Inferior parietal cortex (tissue), 1 donor: ENCODE measurements around the gene ZFP36.
A peak's percentile ranks its signal among the peaks of the same experiment; 100 is the strongest.
"Not testable (repeated sequence)": the region's sequence is repeated elsewhere in the genome, so short reads cannot be mapped to it uniquely, and the experiment has no call there.

ENCODE experiments used
- DNase-seq: peaks from one replicate; pipeline ENCODE4 v3.0.0-alpha.2; 2016; ENCODE audit errors: extremely low spot score

Gene ZFP36

GRCh38 chr19:39445196-39446111 lies 38.8 kb downstream of the ZFP36 start, which contains the start of gene SUPT5H:
Gene SUPT5H (plus strand): TSS chr19:39445582. CDS start chr19:39445891, 309 bp downstream.
- DNase-seq, result peak; percentile 98

GRCh38 chr19:39446365-39447084 lies 39.9 kb downstream of the ZFP36 start:
- no peak for DNase-seq

- no peak for DNase-seq
Observed at GRCh38 chr19:39448271-39448670, 41.6 kb downstream of the ZFP36 start.

GRCh38 chr19:39449116-39449797 lies 42.6 kb downstream of the ZFP36 start:
- DNase-seq, result no peak

GRCh38 chr19:39451257-39451656 lies 44.6 kb downstream of the ZFP36 start:
- DNase-seq, result not testable (repeated sequence)
